ENCODE data around the gene TCERG1L.
"Not testable (repeated sequence)": the region's sequence is repeated elsewhere in the genome, so short reads cannot be mapped to it uniquely, and the experiment has no call there.

Gene TCERG1L

DNA sequence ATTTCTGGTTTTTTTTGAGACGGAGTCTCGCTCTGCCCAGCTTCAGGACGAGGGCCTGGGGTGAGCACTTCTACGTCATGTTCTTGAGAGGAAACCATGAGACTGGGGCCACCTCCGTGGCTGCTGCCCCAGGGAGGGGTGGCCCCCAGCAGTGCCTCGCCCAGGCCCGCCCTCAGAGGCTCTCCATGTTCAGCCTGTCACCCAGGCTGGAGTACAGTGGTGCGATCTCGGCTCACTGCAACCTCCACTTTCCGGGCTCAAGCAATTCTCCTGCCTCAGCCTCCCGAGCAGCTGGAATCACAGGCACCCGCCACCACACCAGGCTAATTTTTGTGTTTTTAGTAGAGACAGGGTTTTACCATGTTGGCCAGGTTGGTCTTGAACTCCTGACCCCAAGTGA lies 175.2 kb downstream of the TCERG1L start:
- not testable (repeated sequence) for DNase-seq

DNA sequence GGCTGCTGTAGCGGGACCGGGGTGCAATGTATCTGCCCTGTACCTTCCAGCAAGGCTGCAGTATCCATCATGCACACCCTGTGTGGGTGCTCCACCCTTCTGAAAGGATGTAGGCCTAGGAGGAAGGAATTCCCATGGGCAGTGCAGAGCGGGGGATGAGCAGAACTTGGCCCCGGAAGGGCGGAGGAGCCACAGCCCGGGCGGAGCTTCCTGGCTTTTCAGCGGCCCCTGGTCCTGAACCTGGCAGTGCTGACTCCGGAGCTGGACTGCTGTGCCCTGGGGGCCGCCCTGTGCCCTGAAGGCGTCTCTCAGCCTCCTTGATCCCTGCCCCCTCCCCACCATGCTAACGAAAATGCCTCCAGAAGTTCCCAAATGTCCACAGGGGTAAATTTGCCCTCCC lies 175.8 kb downstream of the TCERG1L start:
- DNase-seq: no peak

DNA sequence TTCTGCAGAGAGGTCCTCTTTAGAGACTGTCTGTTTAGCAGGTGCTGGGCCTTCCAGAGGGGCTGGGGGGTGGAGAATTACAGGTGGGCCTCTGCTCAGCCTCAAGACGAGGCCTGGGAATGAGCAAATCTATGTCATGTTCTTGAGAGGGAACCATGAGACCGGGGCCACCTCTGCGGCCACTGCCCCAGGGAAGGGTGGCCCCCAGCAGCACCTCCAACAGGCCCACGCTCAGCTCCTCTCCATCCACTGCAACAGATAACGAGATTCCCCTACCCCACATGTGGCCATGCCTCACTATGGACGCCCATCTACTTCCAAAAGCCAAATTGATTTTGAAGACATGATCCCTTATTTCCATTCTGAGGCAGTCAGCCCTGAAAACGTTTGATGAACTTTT lies 176.9 kb downstream of the TCERG1L start:
- no peak for DNase-seq

DNA sequence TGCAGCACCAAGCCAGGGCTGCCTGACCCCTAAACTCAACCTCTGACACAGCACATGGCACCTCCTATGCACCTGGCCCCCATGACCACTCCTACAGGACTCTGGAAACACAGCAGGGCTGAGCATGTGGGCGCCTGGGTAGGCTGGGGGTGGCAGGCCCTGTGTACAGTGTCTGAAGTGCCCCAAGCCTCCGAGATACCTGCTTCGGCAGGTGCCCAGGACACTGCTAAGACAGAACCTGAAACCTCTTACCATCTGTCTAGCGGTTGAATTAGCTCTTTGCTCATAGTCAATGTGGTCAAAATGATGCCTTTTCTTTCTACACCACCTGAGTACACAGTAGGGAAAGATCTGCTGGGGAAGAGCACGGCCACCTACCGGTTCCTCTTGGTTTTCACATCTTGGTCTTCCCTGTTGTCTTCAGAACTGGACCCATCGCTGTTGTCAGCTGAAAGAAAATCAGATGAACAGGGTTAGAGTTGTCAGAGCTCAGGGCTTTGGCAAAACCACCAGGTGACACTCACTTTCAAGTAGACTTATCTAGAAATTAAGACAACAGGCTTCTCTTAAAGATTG lies 177.4 kb downstream of the TCERG1L start:
- no peak for DNase-seq

DNA sequence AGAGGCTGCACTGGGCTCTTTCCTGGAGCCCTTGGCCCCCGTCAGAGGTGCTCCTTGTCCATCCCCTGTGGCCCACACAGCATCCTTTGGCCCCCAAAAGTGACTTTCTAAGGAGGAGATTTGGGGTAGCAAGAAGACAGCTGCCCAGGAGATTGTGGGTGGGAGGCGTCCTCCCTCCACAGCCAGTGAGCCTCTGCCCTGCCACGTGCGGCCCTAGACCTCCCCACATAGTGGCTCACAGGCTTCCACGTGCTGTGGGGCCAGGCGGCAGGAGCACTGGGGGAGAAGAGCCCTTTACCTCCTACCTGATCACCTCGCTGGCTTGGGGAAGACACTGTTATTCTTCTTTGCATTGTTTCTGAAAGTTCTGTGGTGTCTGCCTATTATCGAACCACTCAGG lies 178.8 kb downstream of the TCERG1L start:
- no peak for DNase-seq

DNA sequence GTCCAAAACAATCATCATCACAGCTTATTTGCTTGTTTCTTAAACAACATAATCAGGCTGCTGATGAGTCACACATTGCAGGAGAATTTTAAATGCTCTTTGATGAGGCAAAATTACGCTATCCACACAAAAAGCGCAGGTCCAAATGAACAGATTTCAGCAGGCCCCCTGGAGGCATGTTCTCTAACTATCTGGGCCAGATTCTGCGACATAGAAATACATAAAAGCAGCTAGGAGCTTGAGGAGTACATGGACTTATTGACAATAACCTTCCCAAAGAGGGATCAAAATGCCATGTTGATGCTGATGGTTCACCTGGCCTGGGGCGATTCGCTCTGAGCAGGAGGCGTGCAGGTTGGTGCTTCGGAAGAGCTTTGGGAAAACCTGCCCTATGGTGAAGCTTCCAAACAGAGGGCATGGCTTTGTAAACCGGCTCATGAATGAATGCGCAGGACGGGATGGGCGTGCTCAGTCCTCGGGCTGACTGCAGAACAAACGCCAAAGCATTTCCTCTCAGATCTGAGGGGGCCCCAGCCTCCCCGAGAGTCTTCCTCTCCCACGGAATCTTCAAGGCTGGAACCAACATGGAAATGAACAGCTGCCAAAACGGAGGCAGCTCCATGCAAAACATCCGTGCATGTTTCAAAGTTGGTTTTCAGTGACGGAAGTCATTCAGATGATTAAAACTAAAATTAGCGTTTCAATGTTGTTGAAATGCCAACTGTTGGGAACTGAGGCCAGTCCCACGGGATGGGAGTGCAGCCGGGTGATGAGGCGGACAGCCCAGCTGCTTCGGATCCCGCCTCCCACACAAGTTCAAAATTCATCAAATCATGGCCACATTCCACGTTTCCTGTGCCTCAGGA lies 179.6 kb downstream of the TCERG1L start:
- no peak for DNase-seq

DNA sequence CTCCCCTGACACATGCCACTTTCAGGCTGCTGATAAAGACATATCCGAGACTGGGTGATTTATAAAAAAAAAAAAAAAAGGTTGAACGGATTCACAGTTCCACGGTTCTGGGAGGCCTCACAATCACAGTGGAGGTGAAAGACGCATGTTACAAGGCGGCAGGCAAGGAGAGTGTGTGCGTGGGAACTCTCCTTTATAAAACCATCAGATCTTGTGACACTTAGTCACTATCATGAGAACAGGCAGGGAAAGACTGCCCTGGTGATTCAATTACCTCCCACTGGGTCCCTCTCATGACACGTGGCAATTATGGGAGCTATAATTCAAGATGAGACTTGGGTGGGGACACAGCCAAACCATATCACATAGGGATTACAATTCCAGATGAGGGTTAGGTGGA lies 181.5 kb downstream of the TCERG1L start:
- DNase-seq: no peak

DNA sequence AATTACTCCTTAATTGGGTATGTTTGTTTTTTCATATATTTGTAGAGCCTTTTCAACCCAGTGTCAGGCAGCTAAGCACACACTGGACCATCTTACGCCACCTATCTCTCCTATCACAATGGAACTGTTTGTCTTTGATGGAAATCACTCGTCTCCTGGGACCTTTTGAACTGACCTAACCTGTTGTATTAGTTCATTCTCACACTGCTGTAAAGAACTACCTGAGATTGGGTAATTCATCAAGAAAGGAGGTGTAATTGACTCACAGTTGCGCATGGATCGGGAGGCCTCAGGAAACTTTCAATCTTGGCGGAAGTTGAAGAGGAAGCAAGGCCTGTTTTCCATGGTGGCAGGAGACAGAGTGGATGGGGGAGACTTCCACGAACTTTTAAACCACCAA lies 182.0 kb downstream of the TCERG1L start:
- peak; percentile 42 for DNase-seq

DNA sequence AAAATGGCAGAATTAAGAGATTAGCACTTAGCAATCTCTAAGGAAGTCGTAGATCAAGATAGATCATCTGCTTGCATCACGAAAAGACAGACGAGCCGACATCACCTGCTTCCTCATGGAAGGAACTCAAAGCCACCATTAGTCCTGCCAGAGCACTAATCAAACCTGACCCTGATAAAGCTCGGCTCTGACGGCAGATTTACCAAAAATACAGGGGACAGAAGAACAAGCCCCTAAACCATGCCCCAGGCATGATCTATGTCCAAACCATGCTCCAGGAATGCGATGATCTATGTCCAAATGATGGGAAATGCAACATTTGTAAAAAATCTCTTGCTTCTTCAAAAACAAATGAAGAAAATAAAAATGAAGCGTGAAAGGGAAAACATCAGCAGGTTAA lies 182.8 kb downstream of the TCERG1L start:
- DNase-seq: no peak

DNA sequence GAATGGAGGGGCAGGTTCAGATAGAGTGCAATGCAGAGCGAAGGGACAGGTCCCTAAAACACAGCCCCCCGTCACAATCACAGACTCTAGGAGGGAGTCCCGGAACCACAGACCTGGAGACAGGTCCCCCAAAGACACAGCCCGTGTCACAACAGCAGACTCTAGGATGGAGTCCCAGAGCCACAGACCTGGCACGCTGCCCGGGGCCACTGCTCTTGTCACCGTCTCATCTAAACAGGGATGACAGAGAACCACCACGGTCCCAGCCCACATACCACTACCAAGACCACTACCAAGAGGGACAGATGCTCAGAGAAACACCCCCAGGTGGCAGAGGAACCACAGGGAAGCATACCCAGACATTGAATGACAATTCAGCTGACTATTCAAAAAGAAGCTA lies 183.9 kb downstream of the TCERG1L start:
- DNase-seq: no peak

DNA sequence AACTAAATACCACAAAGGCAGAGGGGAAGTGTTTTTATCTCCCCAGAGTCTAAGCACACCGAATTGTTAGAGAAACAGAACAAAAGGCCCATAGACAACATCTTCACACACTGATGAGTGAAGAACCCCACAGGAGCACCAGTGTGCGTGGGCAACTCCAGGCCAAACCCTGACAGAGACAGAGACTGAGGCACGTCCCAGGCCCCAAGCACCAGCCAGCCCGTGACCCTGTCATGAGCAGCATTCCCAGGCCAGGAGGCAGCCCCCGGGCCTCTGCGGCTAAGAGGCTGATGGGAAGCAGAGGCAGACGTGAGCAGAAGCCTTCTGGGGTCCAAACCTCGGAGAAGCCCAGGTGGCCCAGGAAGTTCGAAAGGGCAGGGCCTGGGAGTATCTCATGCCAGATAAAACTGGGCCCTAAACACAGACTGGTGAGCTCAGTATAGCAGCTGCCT lies 184.4 kb downstream of the TCERG1L start:
- DNase-seq: no peak

DNA sequence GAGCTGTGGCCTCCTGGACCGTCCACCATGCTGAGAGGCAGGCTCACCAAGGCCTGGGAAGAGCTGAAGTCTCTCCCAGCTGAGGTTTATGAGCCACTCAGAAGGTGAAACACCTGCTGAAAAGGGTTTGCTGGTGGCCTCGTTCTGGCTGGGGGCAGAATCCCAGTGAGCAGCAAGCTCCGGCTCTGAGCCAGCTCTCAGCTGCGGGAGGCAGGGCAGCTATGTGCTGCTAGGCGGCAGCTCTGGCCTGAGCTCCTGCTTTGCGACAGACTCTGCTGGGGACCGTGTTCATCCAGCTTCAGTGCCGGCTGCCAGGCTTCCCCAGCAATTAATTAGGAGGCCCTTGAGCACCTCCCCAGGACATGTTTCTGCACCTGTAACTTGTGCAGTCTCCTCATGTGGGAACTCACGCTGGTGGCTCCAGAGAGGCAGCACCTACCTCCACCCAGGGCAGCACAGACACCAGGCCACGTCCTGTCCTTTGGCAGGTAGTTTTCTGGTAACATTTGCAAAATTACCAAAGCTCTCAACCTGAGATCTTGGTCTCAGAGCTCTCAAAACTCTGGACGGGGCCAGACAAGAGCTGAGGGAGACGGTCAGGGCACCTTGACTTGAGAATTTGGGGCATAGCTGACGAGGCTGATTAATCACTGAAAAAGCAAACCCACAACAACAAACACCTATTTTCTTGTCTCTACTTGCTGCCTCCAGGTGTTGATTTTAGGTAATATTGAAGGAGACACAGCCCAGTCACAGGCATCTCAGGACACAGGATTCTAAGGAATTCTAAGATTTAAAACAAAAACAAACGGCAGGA lies 185.0 kb downstream of the TCERG1L start:
- DNase-seq: no peak

DNA sequence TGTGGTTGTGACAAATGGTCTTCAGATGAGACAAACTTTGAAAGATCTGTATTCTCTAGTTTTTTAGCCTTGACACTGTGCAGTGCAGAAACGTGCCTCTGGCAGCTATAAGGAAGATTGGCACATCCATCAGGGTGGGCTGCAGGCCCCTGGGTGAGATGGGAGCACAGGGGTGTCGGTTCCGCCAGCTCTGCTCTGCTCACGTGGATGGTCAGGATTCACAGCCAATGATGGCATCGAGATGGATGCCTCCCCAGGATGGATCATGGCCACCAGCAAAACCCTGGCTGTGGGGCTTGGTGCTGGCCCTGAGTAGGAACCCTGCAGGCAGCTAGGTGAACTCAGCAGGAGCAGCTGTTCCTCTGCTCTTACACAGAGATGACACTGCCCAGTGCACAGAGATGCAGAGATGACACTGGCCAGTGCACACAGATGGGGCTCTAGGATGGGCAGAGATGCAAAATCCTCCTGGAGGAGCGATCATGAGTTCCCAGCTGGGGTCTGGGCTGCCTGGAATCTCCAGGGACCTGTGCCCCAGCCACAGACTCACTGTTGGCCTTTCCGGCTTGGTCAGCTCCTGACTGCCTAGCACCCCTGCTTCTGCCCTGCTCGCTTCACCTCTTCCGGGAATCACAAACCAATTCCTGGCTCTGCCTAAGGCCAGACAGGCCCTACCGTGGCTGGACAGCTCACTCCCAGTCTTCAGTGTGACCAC lies 185.9 kb downstream of the TCERG1L start:
- no peak for DNase-seq

DNA sequence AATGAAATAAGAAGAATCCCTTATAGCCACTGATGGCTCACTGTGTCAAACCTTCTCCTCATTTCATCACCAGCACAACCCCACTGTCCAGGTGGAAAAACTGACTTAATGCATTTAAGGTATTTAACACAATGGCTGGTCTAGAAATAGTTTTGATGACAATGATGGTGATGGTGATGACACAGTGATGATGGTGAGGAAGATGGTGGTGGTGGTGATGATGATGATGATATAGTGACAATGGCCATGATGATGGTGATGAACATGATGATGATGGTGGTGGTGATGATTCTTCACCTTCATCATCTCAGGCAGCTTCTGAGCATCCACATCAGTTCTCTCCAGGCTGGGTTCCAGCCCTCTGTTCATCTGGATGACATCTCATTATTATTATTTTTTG lies 186.6 kb downstream of the TCERG1L start:
- DNase-seq: no peak

DNA sequence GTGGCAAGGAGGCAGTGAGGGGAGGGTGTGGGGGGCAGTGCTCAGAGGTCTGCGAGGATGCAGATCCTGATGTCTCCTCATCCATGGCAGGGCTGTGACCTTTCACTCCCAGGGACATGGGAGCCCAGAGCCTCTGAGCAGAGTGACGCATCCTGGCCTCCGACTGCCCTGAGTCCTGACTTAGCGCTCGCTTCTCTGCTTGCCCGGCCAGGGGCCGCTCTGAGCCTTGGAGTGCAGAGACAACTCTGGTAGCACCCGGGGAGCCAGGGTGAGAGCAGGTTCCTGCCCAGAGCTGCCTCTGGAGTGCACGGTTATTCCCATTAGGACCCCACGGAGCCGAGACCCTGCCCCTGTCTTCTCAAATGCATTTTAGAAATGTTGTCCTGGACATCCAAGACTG lies 188.0 kb downstream of the TCERG1L start:
- no peak for DNase-seq

DNA sequence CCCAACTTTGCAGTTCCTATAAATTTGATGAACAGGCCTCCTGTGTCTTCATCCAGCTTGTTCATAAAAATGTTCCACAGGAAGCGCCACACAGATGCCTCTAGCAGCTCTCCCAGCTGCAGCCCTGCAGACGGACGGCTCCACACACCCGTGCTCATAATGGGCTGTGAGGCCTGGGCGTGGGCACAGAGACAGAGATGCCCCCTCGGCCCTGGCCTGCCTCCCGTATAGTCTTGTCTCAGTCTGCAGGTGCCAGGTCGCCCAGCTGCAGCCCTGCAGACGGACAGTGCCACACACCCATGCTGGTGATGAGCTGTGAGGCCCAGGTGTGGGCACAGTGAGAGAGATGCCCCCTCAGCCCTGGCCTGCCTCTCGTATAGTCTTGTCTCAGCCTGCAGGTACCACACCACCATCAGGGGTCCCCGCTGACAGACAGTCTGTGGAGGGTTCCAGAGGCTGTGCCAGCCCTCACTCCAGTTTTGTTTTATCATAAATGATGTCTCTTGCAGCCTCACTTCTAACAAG lies 189.9 kb downstream of the TCERG1L start:
- DNase-seq: no peak

DNA sequence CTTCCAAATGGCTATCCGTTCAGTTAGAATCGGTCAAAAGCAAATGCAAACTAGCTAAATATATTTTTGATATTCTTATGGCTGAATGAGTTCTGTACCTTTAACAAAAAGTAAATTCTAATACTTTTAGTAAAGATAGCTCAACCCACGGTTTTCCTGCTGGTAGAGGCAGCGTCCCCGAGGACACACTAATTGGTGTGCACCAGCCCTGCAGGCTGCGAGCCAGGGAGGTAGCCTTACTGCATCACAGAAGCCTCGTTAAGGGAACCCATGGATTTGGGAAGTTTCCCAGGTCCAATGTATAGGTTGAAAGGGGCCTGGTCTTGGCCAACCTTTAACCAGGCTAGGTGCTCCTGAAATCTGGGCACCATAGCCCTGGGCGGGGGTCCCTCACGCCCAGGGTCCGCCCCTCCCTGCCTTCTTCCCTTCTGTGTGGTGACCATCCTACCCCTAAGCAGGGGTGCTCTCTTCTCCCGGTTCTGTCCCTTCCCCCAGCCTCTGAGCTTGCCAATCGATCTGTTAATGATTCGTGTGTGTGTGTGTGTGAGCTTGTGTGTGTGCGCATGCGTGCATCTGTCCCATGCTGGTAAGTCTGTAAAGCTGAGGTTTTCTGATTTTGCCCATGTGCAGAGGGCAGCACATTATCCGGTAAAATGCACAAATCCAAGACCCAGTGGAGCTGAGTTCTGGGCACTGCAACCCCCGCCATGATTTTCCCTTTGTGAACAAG lies 191.7 kb downstream of the TCERG1L start:
- no peak for DNase-seq

DNA sequence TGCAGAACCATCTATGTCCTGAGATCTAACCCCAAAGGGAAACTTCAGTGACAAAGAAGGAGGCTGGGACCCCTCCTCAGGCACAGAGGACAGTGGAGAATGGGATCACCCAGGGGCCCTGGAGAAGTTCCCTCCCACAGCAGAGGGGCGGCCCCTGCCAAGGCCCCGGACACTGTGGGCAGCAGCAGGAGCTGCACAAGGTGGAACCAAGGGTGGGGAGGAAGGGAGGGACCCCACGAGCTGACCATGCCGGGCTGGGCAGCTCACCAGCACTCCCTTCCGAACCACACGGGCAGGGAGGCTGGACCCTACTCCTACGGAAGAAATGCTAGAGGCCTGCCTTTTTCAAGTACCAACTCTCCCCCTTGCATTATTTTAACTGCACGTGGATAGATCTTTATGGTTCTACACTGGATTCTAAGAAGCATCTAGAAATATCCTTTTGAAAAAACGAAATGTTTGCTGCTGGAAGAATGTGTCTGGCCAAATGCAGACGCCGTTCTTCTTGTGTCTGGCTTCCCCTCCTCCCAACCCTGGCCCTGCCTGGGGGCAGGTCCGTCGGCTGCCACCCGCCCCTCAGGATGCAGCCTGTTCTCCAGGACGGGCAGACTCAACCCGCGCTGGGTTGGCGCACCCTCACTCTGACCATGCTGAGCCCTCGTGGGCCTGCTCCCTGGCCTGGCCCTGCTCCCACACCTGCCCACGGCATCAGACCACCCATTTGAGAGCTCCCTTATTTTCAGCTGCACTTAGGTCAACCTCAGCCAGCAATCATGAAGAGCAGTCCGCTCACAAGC lies 193.9 kb downstream of the TCERG1L start:
- no peak for DNase-seq

DNA sequence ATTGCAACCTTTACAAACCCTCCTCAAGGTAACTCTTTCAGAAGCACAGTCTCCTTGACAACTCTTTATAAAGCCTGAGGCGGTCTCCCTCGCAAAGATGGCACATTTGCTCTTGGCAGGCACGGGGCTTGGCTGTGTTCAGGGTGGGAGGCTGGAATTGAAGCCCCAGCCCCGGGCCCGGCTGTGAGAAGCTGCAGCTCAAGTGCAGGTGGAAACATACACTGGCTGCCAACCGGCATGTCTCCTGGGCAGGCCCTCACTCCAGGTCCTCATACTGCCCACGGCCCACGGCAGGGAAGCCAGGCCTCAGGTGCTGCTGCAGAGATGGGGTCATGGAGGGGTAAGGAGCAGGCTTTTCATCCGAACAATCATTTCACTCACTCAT lies 194.5 kb downstream of the TCERG1L start:
- no peak for DNase-seq

DNA sequence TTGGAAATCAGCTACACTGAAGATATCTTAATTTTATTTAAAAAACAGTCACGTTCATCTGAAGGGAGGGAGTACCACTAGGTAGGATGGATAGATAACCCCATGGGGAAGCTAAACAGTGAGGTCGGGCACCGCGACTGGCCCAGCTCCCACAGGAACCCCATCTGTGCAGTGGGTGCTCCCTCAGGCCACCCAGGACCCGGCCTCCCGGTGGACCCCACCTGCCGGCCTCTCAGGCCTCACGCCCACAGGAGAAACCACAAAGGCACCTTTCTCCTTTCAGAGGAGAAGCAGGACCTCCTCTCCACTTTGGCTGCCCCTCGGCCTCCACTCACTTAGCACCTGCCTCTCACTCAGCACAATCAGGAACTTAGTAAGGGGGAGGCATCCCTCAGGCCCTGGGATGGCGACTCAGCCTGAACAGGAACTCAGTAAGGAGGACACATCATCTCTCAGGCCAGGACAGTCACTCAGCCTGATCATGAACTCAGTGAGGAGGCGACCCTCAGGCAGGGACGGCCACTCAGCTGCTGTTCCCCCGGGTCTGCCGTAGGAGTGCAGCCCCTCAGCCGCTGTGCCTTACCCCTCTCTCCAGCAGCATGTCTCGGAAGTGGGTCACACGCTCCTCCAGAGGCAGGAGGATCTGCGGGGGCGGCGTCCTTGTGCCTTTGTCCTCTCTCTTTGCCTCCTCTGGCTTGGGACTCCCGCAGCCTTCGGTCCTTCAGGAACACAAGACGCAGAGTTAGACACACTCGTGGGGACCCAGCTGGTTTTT lies 195.1 kb downstream of the TCERG1L start:
- DNase-seq: no peak

DNA sequence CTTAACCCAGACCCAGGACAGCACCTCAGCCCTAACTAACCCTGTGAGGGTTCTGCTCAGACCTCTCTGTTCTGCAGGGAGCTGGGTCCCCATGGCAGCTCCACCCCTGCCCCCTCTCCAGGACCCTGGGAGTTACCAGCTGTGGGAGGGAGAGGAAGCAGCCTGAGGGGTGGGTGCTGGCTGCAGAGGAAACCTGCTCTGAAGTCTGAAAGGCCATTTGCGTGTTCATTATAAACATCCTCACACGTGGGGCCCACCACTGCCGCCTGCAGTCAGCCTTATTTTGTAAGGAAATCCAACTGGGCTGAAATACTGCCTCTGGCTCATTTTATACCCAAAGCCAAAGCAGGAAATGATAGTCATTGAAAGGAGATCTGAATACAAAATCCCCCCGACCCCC lies 195.7 kb downstream of the TCERG1L start:
- no peak for DNase-seq

Measured in NCI-H1436 (cell line).